Measurements from ENCODE around the gene SUN3.

The SUN3 gene

GRCh38 chr7:47979145-47979831 lies 49.6 kb downstream of the SUN3 start, which contains the start of gene HUS1:
HUS1 (minus strand) TSS chr7:47979615; CDS start chr7:47979519, 96 bp downstream.
- FAIRE-seq (peak; percentile 99), DNase-seq (ENCODE audit: low spot score) (peak; percentile 98)

GRCh38 chr7:47978790-47979144 lies 50.1 kb downstream of the SUN3 start:
- DNase-seq (ENCODE audit: low spot score) (no peak), FAIRE-seq (no peak)

- DNase-seq (ENCODE audit: low spot score) = no peak
- no peak for FAIRE-seq
These were observed 55.2 kb downstream of the SUN3 start for GRCh38 chr7:47973739-47974138.

- FAIRE-seq (no peak), DNase-seq (ENCODE audit: low spot score) (no peak)
These were observed 58.1 kb downstream of the SUN3 start for GRCh38 chr7:47970761-47971160.

GRCh38 chr7:47968847-47969774 lies 59.8 kb downstream of the SUN3 start:
- FAIRE-seq (peak; percentile 93), DNase-seq (ENCODE audit: low spot score) (peak; percentile 76)

GRCh38 chr7:47967708-47968107 lies 61.2 kb downstream of the SUN3 start:
- no peak for FAIRE-seq
- DNase-seq (ENCODE audit: low spot score) = no peak

- FAIRE-seq = no peak
- DNase-seq (ENCODE audit: low spot score) = no peak
These were observed 61.8 kb downstream of the SUN3 start for GRCh38 chr7:47967123-47967522.

GRCh38 chr7:47965456-47965855 lies 63.5 kb downstream of the SUN3 start:
- FAIRE-seq = no peak
- DNase-seq (ENCODE audit: low spot score) = no peak

GRCh38 chr7:47962262-47962661 lies 66.6 kb downstream of the SUN3 start:
- FAIRE-seq = no peak

GRCh38 chr7:47957156-47957555 lies 71.8 kb downstream of the SUN3 start:
- FAIRE-seq (no peak), DNase-seq (ENCODE audit: low spot score) (no peak)

More at GRCh38 chr7:47962262-47962661, 66.6 kb downstream of the SUN3 start:
- DNase-seq (ENCODE audit: low spot score) = no peak

- DNase-seq (ENCODE audit: low spot score) (no peak), FAIRE-seq (no peak)
These were observed 72.7 kb downstream of the SUN3 start for GRCh38 chr7:47956220-47956619.

- DNase-seq (ENCODE audit: low spot score) = no peak
- FAIRE-seq = no peak
These were observed 74.5 kb downstream of the SUN3 start for GRCh38 chr7:47954231-47954911.

- no peak for FAIRE-seq
- no peak for DNase-seq (ENCODE audit: low spot score)
These were observed 75.1 kb downstream of the SUN3 start for GRCh38 chr7:47953822-47954221.

GRCh38 chr7:47952224-47952623 lies 76.7 kb downstream of the SUN3 start:
- DNase-seq (ENCODE audit: low spot score) (no peak), FAIRE-seq (no peak)

GRCh38 chr7:47951374-47951773 lies 77.5 kb downstream of the SUN3 start:
- DNase-seq (ENCODE audit: low spot score) (no peak), FAIRE-seq (no peak)

- no peak for DNase-seq (ENCODE audit: low spot score)
These were observed 78.2 kb downstream of the SUN3 start for GRCh38 chr7:47950714-47951113.

GRCh38 chr7:47949703-47950102 lies 79.2 kb downstream of the SUN3 start:
- DNase-seq (ENCODE audit: low spot score) (no peak), FAIRE-seq (no peak)

More at GRCh38 chr7:47950714-47951113, 78.2 kb downstream of the SUN3 start:
- no peak for FAIRE-seq

- DNase-seq (ENCODE audit: low spot score) = no peak
- FAIRE-seq = no peak
These were observed 80.6 kb downstream of the SUN3 start, which contains the start of gene PKD1L1 for GRCh38 chr7:47948141-47948790. PKD1L1 (minus strand) TSS chr7:47948466; CDS start chr7:47948440, 26 bp downstream.

GRCh38 chr7:47947355-47947749 lies 81.6 kb downstream of the SUN3 start:
- no peak for DNase-seq (ENCODE audit: low spot score)
- FAIRE-seq = no peak

- FAIRE-seq (no peak), DNase-seq (ENCODE audit: low spot score) (no peak)
These were observed 82.1 kb downstream of the SUN3 start for GRCh38 chr7:47946581-47947354.
